GM21447 (cell line): Measurements from ENCODE around the gene VPS51.

Experiments
- ATAC-seq: cut with Tn5 transposase; IDR thresholded peaks from one replicate; pipeline ENCODE4 v1.9.1; 2021; ENCODE audit not compliant: unreplicated experiment

Gene VPS51

DNA sequence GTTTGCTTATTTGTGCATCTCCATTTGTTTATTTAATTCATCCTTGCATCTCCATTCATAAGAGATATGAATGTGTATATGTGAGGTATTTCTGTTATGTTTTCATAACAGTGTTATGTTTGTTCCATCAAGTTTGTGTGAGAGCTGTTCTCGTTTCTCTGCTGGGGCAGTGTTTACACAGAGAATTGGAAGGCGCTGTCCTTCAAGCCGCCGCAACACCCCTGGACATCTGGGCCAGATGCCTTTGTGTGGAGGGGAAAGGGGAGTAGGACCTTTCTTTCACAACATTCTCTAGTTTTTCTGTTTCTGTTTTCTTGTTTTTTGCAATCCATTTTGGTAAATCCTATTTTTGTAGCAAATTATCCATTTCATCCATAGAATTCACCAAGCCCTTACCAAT, 8.6 kb downstream of the VPS51 start:
- ATAC-seq, result no peak

DNA sequence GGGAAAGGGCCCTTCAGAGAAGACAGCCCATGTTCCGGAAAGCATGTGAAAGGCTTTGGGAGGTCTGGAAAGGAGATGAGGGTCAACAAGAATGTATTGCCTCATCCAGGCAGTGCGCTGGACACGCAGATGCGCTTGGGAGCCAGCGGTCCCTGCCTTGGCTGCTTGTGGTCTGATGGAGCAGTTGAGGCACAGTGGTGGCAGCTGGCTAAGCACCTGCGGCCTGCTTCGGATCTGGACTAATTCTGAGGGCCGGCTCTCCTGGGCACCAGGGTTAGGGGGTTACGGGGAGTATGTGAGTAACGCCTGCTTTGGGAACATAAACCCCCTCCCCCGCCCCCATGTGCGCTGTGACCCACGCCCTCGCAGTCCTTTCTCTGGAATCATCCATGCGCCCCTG, 11.1 kb downstream of the VPS51 start:
- ATAC-seq, result no peak

DNA sequence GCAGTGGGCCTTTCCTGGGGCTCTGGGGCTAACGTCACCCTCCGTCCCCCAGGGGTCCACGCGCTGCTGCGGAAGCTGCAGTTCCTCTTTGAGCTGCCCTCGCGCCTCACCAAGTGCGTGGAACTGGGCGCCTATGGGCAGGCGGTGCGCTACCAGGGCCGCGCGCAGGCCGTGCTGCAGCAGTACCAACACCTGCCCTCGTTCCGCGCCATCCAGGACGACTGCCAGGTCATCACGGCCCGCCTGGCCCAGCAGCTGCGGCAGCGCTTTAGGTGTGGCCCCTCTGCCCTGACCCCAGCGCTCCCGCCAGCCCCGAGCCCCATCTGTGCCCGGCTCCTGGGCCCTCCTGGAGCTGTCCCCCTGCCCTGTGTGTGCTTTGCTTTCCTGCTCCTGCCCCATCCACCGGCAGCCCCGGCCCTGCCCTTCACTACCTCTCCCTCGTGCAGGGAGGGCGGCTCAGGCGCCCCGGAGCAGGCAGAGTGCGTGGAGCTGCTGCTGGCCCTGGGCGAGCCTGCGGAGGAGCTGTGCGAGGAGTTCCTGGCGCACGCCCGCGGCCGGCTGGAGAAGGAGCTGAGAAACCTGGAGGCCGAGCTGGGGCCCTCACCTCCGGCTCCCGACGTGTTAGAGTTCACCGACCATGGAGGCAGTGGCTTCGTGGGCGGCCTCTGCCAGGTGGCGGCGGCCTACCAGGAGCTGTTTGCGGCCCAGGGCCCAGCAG, 11.9 kb downstream of the VPS51 start:
- no peak for ATAC-seq

GRCh38 chr11:65108469-65109123, 12.6 kb downstream of the VPS51 start:
- no peak for ATAC-seq

GRCh38 chr11:65109231-65110198, 13.5 kb downstream of the VPS51 start:
- no peak for ATAC-seq

- ATAC-seq, result peak; percentile 36
Measured at GRCh38 chr11:65110354-65110861, 14.4 kb downstream of the VPS51 start.

DNA sequence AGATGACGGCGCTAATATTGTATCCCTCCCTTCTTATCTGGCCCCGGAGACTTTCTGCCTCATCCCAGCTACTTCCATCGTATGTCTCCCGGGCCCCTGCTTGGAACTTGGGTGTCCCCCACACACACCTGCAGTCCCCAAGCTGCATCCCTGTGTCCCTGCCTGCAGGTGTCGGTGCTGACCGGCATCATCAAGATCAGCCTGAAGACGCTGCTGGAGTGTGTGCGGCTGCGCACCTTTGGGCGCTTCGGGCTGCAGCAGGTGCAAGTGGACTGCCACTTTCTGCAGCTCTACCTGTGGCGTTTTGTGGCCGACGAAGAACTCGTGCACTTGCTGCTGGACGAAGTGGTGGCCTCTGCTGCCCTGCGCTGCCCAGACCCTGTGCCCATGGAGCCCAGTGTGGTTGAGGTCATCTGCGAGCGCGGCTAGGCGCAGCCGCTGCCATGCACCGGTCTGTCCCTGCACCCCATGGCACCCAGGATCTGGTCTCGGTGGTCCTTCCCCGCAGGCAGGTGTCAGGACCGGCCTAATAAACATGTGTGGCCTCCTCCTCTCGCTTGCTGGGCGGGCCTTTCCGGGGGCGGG, 15.2 kb downstream of the VPS51 start:
- ATAC-seq, result no peak

- peak; percentile 54 for ATAC-seq
Measured at GRCh38 chr11:65111744-65112545, 15.9 kb downstream of the VPS51 start, which contains the start of gene TM7SF2. Gene TM7SF2 (plus strand): TSS chr11:65111872. CDS start chr11:65112016, 144 bp downstream.

DNA sequence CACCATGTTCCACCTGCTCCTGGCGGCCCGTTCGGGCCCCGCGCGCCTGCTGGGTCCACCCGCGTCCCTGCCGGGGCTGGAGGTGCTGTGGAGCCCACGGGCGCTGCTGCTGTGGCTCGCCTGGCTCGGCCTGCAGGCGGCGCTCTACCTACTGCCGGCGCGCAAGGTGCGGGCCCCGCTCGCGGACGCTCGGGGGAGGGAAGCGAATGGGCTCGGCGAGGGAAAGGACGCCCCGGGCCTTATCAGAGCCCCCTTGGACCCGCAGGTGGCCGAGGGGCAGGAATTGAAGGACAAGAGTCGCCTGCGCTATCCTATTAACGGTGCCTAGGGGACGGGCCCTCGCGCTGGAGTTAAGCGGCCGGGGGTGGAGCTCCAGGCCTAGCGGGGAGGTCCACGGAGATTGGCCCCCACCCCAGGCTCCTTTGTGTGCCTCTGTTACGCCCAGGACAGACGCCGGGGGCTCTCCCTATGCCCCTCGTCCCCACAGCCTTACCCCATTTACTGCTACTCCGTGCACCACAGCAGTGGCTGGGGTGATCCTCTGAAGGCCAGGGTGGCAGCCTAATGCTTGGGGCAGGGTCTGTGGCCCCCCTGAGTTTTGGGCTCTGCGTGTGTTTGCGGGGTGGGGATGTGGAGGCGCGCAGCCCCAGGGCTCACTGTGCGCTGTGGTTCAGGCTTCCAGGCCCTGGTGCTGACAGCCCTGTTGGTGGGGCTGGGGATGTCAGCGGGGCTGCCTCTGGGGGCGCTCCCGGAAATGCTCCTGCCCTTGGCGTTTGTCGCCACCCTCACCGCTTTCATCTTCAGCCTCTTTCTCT, 16.7 kb downstream of the VPS51 start:
- peak; percentile 38 for ATAC-seq

- ATAC-seq, result no peak
Measured at GRCh38 chr11:65113361-65113756, 17.3 kb downstream of the VPS51 start.

DNA sequence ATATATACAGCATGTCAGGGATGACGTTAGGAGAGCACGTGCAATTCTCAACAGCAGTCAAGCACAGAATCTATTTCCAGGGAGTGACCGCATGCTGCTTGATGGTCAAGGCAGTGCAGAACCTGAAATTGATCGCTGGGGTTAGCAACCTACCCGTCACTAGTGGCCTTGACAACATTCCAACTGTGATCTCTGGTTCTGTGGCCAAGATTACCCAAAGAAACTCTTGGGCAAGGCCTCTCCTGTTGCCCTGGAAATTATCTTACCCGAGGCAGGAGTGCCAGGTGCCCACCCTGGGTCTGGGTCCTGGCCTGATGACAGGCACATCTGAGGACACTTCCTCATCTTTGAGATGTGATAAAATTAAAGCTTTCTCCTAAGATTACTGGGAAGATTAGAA, 17.8 kb downstream of the VPS51 start:
- ATAC-seq, result no peak

- no peak for ATAC-seq
Measured at GRCh38 chr11:65114538-65115171, 18.6 kb downstream of the VPS51 start.

DNA sequence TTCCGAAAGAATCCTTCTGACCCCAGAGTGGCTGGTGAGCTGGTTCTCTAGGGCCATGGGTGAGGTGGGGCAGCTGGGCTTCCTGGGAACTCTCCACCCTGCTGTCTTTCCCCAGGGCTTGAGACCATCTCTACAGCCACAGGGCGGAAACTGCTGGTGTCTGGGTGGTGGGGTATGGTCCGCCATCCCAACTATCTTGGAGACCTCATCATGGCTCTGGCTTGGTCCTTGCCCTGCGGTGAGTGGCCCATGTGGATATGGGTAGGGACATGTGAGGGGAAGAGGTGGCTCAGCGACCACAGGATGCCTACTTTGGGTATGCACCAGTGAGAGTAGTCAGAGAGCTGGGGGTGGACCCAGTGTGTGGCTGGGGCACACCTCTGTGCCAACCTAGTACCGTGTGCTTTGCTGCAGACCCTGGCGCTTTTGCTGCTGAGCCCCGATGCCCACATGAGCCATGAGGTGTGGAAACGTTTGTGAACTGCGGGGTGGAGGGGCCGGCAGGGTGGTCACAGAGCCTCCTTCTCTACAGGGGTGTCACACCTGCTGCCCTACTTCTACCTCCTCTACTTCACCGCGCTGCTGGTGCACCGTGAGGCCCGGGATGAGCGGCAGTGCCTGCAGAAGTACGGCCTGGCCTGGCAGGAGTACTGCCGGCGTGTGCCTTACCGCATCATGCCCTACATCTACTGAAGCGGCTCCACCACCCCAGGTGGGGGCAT, 19.5 kb downstream of the VPS51 start:
- no peak for ATAC-seq

DNA sequence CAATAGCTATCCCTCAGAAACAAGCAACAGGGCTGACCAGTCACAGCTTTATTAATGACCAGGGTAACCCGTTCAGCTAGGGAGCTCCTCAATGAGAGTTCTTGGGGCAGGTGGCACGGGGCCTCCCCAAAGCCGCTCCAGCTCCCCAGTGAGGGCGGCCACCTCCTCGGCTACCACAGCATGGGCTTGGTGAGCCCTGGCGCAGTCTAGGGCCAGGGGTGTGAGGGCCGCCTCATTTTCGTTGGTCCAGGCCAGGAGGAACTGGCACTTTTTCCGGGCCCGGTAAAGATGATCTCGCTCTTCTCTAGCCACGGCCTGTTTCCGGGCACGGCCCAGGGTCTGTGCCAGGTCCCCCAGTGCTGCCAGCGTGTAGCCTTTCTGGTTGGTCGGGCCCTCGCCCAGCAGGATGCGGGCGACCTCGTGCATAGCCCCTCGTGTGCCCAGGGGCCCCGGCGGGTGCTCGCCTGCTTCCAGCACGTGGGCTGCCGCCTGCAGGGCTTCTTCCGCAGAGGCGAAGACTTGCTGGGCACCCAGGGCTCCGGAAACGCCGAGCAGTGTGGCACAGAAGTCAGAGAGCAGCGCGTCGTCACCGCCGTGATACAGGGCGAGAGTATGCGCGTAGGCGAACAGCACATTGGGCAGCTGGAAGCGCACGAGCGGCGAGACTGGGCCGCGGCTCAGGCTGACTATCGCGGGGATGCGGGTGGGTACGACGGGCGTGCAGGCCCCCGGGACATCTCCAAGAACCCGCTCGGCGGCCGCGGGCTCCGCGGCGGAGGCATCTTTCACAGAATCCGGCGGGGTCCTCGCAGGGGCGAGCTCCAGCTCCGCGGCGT, 20.6 kb downstream of the VPS51 start:
- ATAC-seq, result no peak

DNA sequence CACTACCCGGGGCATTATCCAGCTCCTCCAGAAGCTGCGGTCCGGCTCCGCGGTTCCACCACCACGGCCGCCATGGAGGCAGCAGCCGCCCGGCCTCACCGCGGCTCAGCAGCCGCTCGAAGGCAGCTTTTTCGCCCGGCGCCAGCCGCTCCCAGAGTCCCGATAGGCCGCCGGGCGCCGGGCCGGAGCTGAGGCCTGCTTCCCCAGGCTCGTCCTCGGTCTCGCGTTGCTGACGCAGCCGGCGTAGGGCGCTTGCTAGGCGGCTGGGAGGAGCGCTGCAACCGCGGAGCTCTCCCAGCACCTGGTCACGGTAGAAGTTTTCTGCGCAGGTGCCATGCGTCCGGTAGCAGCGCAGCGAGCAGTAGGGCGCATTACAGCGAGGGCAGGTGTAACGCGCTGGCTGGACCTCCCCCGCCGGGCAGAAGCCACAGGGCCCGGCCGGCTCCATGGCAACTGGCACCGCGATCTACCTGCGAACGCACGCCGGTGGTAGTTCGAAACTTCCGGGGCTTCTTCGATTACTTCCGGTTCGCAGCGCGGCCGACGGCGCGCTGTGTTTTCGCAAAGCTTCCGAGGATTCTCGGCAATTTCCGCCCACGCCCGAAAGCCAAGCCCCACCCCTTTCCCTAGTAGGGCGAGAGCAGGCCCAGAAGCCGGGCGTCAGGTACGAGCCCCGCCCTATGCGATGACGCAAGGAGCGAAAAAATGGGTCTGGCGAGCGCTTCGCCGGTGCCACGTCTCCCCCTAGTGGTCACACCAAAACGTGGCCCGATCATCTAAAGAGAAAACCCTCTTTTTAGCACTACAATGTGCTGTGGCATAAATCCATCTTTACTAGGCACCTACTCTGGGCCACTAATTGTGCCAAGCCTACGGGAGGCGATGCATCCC, 21.4 kb downstream of the VPS51 start, which contains the start of gene ZNHIT2:
ZNHIT2 (minus strand) TSS at position 496 of the 891 bp plus-strand sequence; CDS start at position 448, 48 bp downstream.
- ATAC-seq, result peak; percentile 57
